Stimulated activated CD4-positive, alpha-beta T cell treated with anti-CD3 and anti-CD28 coated beads, Interleukin-1b, Interleukin-23, amount 100 ng/mL, for 4 hours (primary cell): Measurements from ENCODE around the gene AVL9.
"Not testable (repeated sequence)": the region's sequence is repeated elsewhere in the genome, so short reads cannot be mapped to it uniquely, and the experiment has no call there.

ENCODE experiments used
- DNase-seq, 2 donors: peaks; one replicate each; pipeline ENCODE4 v3.0.0-alpha.2; 2020; ENCODE audit warnings: low read depth in 2 of 2

The AVL9 gene

GRCh38 chr7:32496052-32496813 lies 944 bp downstream of the AVL9 start:
- DNase-seq = no peak

DNA sequence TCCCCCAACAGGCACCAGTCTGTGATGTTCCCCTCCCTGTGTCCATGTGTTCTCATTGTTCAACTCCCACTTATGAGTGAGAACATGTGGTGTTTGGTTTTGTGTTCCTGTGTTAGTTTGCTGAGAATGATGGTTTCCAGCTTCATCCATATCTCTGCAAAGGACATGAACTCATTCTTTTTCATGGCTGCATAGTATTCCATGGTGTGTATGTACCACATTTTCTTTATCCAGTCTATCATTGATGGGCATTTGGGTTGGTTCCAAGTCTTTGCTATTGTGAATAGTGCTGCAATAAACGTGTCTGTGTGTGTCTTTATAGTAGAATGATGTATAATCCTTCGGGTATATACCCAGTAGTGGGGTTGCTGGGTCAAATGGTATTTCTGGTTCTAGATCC lies 4.5 kb downstream of the AVL9 start:
- DNase-seq = not testable (repeated sequence)

GRCh38 chr7:32500216-32500615 lies 4.9 kb downstream of the AVL9 start:
- DNase-seq = not testable (repeated sequence)

GRCh38 chr7:32500922-32501341 lies 5.6 kb downstream of the AVL9 start:
- DNase-seq = no peak

DNA sequence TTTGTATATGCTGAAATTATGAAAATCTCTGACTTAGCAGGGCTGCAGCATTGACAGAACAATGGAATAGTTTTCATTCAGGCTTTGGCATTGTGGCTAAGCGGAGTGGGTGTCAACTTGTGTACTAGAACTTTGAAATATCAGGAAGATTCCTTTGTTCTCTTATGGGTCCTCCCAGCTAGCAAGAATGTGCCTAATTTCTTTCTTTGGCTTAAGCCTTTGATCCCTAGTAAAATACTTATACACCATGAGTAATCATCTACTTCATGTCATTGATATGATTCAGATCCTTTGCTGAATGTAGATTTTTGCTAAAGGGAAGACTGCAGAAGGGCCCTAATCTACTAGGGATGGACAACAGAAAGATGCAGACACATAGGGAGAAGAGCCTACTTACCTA lies 6.2 kb downstream of the AVL9 start:
- DNase-seq = no peak

GRCh38 chr7:32502728-32503127 lies 7.4 kb downstream of the AVL9 start:
- no peak for DNase-seq

DNA sequence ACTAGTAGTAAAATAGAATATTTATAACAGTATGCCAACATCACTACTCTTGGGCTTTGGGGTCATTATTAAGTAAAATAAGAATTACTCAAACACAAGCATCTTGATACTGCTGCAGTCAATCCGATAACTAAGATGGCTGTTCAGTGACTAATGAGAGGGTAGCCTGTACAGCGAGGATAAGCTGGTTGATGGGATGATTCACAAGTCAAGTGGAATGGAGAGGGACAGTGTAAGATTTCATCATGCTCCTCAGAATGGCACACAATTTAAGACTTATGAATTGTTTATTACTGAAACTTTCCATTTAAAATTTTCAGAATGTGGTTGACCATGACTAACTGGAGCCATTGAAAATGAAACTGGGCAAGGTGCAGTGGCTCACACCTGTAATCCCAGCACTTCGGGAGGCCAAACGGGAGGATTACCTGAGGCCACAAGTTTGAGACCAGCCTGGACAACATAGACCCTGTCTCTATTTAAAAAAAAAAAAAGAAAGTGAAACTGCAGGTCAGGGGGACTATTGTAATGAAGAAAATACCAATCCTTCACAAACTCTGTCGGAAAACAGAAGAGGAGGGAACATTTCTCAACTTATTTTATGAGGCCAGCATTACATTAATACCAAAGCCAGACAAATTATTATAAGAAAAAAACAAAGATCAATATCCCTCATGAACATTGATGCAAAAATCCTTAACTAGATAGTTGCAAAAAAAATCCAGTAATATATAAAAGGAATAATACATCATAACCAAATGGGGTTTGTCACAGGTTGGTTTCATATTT lies 11.2 kb downstream of the AVL9 start:
- DNase-seq = no peak

DNA sequence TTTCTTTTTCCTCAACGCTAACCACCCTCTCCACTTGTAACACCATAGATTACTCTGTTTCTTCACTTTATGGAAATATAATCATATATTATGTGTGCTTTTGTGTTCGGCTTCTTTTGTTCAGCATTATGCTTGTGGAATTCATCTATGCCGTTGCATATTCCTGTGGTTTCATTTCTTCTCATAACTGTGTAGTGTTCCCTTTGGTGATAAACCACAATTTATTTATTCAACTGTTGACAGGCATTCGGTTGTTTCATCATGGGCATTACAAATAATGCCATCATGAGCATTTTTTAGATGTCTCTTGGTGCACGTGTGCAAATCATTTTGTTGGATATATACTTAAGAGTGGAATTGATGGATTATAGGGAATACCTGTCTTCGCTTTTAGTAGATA lies 12.1 kb downstream of the AVL9 start:
- DNase-seq = no peak

DNA sequence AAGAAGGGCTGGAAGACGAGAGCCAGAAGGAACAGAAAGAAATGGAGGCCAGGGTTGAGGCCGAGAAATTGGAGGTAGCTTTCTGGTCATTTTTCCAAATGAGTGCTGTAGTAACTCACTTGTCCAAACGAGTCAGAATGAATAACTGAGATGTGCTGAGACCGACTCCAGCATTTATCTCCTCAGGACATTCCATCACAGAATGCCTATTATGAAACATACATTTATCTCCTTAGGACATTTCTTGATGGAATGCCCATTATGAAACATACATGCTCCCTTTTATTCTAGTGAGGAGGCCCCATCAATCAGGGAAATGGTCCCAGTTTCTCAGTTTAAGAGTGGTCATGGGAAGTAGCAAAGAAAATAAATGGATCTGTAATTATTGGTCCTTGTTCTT lies 16.5 kb downstream of the AVL9 start:
- DNase-seq = no peak

- DNase-seq = no peak
Observed at GRCh38 chr7:32513210-32513609, 17.9 kb downstream of the AVL9 start.

DNA sequence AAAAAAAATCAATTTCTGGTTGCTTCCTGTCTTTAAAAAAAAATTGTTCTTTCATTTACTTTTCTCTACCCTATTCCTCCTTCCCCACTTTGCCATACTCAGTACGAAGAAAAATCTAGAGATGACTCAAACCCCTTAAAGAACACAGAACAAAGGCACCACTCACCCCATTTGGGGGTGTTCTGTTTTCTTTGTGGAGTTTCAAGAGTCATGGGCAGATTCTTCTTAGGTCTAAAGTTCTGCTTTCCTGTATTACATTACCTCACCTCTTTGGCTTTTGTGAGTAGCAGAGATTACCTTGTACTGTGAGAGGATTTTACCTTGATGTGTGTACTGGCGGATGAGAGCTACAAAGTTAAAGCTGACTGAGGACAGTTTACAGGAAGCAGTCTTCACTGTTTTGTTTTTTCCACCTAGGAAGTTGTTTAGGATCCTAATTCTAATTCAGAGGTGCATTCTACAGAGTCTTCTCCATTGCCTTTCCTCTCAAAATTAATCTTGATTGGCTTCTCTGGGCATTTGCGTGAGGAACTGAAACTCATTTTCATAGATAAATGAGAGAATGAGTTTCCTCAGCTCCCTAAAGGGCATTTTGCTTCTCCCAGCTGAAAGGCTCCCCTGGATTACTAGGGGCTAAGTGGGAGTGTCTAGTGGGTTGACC lies 20.7 kb downstream of the AVL9 start:
- DNase-seq = no peak

DNA sequence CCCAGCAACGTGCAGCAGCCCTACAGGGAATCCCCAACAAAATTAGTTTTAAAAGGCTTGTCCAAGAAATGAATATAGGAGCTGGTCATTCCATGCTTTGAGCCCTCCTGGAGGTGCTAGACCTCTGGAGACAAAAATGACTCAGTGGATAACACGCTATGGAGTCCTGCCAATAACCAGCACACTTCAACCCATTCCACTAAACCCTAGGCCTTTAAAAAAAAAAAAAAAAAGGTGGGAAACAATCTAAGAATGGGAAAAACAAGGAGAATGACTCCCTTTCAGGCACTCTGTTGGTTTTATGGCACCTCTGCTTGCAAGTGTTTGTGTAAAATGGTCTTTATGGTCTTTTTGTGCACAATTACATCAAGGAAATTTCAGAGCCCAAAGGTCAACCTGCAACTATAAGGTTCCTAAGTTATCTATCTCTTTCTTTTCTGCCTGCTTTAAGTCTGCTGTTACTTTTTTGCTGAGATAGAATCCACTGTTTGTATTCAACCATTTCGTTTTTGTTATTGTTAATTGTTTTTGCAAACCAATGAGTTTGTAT lies 21.3 kb downstream of the AVL9 start:
- no peak for DNase-seq

- no peak for DNase-seq
Observed at GRCh38 chr7:32518534-32519140, 23.3 kb downstream of the AVL9 start.

DNA sequence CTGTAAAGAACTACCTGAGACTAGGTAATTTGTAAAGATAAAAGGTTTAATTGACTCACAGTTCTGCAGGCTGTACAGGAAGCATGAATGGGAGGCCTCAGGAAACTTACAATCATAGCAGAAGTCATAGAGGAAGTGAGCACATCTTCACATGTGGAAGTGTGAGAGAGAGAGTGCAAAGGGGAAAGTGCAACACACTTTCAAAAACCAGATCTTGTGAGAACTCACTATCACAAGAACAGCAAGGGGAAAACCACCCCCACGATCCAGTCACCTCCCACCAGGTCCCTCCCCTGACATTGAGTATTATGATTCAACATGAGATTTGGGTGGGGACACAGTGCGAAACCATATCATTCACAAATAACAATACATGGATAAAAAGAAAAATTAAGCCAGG lies 24.5 kb downstream of the AVL9 start:
- DNase-seq = no peak

DNA sequence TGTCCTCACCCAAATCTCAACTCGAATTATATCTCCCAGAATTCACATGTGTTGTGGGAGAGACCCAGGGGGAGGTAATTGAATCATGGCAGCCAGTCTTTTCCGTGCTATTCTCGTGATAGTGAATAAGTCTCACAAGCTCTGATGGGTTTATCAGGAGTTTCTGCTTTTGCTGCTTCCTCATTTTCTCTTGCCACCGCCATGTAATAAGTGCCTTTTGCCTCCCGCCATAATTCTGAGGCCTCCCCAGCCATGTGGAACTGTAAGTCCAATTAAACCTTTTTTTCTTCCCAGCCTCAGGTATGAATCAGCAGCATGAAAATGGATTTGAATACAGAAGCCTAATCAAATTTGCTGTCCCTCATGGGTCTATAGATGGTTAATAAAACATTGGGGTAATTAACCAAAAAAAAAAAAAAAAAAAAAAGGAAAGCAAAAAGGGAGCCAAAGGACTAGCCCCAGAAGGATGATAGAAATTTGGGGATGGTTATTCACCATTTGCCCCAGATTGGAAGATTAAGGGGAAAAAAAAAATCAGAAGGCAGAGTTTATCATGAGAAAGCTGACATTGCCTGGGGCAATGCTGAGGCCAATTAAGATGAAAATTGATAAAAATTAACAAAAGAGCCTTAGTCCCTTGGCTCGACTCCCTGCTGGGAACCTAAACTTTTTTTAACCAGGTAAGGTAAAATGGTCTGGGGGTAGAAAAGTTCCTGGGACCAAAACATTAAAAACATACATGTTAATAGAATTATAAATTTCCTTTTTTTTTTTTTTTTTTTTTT lies 27.6 kb downstream of the AVL9 start:
- no peak for DNase-seq

DNA sequence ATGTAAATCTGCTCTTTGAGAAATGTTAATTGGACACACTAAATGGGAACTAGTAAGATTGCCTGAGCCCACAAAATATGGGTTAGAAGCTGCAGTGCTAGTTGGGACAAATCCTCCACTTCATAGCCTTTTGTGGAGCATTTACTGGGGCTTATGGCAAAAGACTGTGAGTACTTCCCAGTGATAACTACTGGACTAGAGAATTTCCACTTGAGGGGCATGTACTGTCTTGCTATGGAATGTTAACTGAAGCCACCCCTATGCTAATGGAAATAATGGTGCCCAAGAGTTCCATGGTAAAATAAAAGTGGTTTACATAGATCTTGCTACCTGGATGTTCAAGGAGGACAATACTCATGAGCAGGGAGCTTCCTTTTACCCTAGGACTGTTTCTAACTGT lies 29.3 kb downstream of the AVL9 start:
- DNase-seq = no peak

DNA sequence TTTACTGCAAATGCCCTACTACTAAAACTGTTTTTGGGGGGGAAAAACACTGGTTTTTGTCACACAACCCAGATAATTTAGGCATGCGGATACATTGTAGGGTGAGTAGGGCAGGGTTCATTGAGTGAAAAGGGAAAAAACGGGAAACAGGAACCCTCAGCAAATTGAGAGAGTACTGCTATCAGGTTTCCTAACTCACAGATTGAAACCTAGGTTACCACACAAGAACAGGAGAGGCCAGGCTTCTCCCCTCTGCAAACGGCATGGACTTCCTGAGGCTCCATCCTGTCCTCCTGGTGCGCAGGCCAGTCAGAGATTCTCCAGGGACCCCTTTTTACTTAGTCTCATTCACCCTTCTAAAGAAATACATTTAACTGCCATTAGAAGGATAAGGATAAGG lies 30.6 kb downstream of the AVL9 start:
- no peak for DNase-seq

DNA sequence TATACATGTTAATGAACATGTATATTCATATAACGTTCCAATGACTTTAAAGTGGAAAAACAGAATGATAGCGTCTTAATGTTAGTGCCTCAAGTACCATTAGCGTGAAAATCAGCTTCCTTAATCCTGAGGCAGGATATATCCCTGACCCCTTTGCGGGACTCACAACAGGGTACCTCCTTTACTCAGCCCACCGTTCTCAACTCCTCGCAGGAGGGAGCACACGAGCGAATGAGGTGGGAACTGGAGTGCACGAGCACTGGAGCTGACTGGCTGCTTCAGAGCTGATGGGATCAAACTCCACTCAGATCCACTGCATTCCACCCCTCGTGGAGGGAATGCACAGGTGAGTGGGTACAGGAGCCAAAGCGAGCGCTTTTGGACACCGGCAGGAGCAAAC lies 36.1 kb downstream of the AVL9 start:
- DNase-seq = no peak

DNA sequence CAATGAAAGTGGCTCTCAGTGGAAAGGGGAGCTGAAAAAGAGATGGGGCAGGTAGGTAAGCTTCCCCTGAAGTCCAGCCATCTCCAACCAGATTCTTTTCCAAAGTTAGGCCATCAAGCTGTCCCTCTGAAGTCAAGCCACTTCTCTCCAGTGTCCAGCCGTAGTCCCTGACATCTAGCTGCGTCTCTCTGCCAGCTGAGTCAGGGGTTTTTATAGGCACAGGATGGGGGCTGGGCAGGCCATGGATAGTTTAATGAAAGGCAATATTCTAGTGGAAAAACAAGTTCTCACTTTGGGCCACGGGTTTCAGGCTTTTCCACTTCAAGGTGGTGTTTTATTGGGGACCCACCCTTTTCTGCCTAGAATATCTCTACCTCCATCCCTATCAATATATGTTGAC lies 36.8 kb downstream of the AVL9 start:
- no peak for DNase-seq

DNA sequence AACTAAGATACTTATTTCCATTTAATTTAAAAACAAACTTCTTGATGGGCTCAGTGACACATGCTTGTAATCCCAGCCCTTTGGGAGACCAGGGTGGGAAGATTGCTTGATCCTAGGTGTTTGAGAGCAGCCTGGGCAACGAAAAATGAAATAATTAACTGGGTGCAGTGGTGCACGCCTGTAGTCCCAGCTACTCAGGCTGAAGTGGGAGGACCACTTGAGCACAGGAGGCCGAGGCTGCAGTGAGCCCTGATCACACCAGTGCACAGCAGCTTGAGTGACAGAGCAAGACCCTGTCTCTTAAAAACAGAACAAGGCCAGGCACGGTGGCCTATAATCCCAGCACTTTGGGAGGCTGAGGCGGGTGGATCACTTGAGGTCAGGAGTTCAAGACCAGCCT lies 37.4 kb downstream of the AVL9 start:
- DNase-seq = no peak
